GM12864 (cell line): ENCODE data around the gene SLC7A11.

Experiments used
- DNase-seq: peaks from one replicate; pipeline ENCODE4 v3.0.0-alpha.2; 2011; ENCODE audit warnings: low read depth
- H3K4me3 ChIP-seq: 2 replicates; pipeline ENCODE4 v1.5.1; 2011; ENCODE audit warnings: mild to moderate bottlenecking, low read depth, low read length, control low read depth
- TF ChIP-seq, protein P1 (sequence below): IDR thresholded peaks from 2 replicates; pipeline ENCODE4 v1.5.1; 2011; ENCODE audit warnings: low read depth, mild to moderate bottlenecking, moderate library complexity, low read length, control low read depth, inconsistent platforms; ENCODE audit errors: missing control alignments

Gene SLC7A11

GRCh38 chr4:138158746-138159297 is 83.3 kb downstream of the SLC7A11 start:
- no peak overlapping the region for H3K4me3 ChIP-seq
- TF ChIP-seq, protein P1, sequence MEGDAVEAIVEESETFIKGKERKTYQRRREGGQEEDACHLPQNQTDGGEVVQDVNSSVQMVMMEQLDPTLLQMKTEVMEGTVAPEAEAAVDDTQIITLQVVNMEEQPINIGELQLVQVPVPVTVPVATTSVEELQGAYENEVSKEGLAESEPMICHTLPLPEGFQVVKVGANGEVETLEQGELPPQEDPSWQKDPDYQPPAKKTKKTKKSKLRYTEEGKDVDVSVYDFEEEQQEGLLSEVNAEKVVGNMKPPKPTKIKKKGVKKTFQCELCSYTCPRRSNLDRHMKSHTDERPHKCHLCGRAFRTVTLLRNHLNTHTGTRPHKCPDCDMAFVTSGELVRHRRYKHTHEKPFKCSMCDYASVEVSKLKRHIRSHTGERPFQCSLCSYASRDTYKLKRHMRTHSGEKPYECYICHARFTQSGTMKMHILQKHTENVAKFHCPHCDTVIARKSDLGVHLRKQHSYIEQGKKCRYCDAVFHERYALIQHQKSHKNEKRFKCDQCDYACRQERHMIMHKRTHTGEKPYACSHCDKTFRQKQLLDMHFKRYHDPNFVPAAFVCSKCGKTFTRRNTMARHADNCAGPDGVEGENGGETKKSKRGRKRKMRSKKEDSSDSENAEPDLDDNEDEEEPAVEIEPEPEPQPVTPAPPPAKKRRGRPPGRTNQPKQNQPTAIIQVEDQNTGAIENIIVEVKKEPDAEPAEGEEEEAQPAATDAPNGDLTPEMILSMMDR, result no peak
- no peak for DNase-seq

DNA sequence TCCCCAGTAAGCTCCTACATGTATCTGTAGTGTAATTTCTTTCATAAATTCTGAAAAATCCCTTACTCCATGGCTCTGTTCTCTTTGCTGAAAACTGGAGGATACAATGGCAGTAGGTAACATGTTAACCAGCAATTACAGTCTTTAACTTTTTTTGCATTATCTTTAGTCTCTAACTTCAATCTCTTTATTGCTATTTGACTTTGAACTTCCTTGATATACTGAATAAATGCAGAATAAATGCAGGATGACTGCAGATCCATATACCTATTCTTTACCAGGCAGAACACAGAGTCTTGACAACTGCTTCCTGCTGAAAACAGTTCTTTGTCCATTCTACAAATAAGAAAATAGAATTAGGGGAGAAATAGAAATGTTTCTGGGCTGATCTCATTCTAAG is 101.3 kb downstream of the SLC7A11 start:
- TF ChIP-seq, protein P1, result no peak
- no peak for DNase-seq
- no peak overlapping the region for H3K4me3 ChIP-seq

- H3K4me3 ChIP-seq, result no peak overlapping the region
- TF ChIP-seq, protein P1, result no peak
- no peak for DNase-seq
These were observed 103.4 kb downstream of the SLC7A11 start for GRCh38 chr4:138138774-138139173.

DNA sequence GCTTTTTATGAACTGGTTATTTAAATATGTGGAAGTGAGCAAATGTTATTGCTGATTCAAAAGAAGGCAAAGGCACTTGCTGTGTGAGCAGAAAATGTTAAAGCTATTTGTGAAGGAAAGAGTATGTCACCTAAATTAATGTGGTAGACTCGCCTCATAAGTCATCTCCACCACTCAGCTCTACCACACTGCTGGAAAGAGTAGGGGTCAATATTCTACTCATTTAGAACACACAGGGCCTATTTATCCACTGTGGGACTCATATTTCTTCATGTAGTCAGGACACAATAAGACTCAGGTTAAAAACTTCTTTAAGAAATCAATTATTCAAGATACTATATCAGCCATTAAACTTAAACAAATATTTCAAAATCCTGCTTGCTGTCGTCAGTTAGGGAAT is 106.5 kb downstream of the SLC7A11 start:
- DNase-seq, result no peak
- TF ChIP-seq, protein P1, result no peak
- H3K4me3 ChIP-seq, result no peak overlapping the region

GRCh38 chr4:138118270-138118669 is 123.9 kb downstream of the SLC7A11 start:
- TF ChIP-seq, protein P1, result no peak
- no peak overlapping the region for H3K4me3 ChIP-seq
- no peak for DNase-seq

- DNase-seq, result no peak
- TF ChIP-seq, protein P1, result no peak
- no peak overlapping the region for H3K4me3 ChIP-seq
These were observed 127.1 kb downstream of the SLC7A11 start for GRCh38 chr4:138115053-138115452.

DNA sequence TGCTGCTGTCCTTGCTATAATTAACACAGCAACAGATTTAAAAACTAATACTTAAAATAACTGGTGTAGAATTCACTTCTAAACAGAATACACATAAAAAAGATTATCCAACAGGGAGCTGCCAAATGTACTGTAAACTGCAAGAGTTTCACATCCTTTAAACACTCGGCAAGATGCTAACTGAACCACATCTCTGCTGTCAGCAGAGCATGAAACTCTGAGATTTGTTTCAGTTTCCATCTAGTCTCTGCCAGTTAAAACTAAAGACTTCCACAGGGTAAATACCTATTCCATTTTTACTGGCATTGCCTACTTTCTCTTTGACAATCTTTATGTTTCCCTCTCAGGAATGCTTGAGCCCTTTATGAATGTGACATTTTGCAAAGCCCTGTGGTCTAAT is 127.7 kb downstream of the SLC7A11 start:
- no peak overlapping the region for H3K4me3 ChIP-seq
- TF ChIP-seq, protein P1, result no peak
- DNase-seq, result peak; percentile 44
